Eye (tissue), 1 donor: ENCODE data around the gene ANHX.
"Not testable (repeated sequence)": the region's sequence is repeated elsewhere in the genome, so short reads cannot be mapped to it uniquely, and the experiment has no call there.

Experiments
- DNase-seq: peaks from one replicate; pipeline ENCODE4 v3.0.0-alpha.2; 2015

The ANHX gene

GRCh38 chr12:133235401-133236112 is at the start of gene ANHX:
ANHX (minus strand) TSS chr12:133235877; CDS start chr12:133234356, 1,521 bp downstream.
- no peak for DNase-seq

DNA sequence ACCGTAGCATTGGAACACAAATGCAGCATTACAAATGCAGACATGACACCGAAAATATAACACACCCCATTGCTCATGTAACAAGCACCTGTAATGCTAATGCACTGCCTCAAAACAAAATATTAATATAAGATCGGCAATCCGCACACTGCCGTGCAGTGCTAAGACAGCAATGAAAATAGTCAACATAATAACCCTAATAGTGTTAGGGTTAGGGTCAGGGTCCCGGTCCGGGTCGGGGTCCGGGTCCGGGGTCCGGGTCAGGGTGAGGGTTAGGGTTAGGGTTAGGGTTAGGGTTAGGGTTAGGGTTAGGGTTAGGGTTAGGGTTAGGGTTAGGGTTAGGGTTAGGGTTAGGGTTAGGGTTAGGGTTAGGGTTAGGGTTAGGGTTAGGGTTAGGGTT is 29.0 kb upstream of the ANHX start:
- DNase-seq = not testable (repeated sequence)

DNA sequence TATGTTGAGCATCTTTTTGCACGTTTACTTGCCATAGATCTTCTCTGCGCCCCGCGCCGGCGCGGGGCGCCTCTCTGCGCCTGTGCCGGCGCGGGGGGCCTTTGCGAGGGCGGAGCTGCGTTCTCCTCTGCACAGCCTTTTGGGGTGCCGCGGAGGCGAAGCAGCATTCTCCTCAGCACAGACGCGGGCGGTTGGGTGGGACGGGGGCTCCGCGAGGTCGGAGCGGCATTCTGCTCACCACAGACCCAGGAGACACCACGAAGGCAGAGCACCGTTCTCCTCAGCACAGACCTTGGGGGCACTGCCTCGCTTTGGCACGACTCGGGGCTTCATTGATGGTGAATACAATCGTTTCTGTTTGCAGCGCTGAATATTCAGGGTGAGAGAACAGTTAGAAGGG is 28.5 kb upstream of the ANHX start:
- DNase-seq = no peak

DNA sequence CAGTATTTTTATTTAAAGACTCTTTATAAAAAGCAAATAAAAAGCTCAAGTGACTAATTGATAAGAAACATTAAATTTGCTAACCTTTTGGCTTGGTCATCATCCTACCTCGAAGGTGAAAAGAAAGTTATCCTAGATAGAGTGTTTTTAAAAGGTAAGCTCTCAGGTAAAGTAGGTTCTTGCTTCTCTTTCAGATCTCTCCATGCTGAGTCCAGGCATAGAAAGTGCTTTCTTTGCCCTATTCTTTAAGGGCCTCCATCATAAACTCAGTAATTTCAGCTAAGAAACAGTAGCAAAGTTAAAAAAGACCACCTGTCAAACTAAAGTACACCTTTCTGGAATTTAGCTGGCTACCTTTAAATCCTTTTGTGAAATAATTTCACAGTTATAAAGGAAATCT is 20.6 kb upstream of the ANHX start:
- peak; percentile 4 for DNase-seq

GRCh38 chr12:133255833-133256232 is 20.2 kb upstream of the ANHX start:
- DNase-seq = peak; percentile 0

- DNase-seq = no peak
Observed at GRCh38 chr12:133251732-133252131, 16.1 kb upstream of the ANHX start.

- no peak for DNase-seq
Observed at GRCh38 chr12:133236556-133236955, 879 bp upstream of the ANHX start.

GRCh38 chr12:133236144-133236543 is 467 bp upstream of the ANHX start:
- DNase-seq = no peak

GRCh38 chr12:133234971-133235370 is 706 bp downstream of the ANHX start:
- no peak for DNase-seq

DNA sequence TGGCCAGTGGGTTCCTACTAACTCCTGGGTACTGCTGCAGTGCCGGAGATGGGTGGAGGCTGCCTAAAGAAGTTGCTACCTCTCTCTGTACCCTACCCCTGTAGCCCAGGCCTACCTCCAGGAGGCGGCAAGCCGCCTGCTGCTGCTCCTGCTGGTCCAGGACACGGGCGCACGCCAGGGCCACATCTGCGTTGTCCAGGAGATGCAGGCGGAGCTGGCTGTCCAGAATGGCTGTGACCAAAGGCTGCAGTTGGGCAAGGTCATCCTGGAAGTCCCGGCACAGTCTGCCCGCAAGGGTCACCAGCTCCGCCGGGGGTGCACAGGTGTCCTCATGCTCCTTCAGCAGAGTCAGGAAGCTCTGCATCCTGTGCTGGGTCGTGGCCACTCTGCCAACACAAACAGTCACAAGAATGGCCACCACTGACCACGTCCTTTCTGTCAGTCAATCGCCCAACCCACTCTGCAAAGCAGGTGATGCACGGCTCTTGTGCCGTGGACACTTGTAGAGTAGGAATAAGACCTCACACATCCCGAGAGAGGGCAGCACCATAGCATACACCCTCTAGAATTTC is 1.6 kb downstream of the ANHX start:
- DNase-seq = no peak

DNA sequence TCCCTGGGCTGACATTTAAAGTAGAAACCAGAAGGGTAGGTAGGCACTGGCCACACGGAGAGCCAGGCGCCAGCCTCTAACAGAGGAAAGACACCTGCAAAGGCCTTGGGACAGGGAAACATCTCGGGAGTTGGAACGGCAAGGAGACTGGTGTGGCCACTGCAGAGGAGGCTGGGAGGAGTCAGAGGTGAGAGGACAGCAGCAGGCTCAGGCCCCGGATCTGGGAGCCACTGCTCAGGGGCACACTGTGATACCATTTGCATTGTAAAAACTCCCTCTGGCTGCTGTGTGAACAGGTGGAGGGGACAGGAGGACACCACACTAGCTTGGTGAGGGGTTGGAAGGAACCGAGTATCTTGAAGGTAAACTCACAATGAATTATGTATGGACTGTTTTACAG is 2.7 kb downstream of the ANHX start:
- DNase-seq = no peak

GRCh38 chr12:133231001-133231400 is 4.7 kb downstream of the ANHX start:
- no peak for DNase-seq

- no peak for DNase-seq
Observed at GRCh38 chr12:133227281-133227852, 8.3 kb downstream of the ANHX start.

GRCh38 chr12:133226690-133227089 is 9.0 kb downstream of the ANHX start:
- no peak for DNase-seq

DNA sequence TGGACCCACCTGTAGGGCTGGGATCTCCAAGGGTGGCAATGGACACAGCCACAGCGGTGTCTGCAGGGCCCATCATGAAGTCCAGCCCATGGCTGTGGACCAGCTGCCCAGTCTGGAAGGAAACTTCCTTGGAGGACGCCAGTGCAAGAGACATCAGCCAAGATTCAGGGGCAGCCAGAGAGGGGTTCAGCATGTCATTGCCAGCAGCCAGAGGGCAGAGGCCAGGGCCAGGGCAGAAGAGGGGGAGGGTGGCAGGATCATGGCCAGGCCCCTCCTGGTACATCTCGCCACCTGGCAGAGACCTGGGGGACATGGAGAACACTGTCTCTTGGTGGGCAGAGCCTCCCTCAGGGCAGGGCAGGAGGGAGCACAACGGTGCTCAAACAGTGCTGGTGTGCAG is 10.2 kb downstream of the ANHX start:
- no peak for DNase-seq

GRCh38 chr12:133222211-133222610 is 13.5 kb downstream of the ANHX start:
- no peak for DNase-seq

- no peak for DNase-seq
Observed at GRCh38 chr12:133221241-133221640, 14.4 kb downstream of the ANHX start.

- no peak for DNase-seq
Observed at GRCh38 chr12:133220521-133220920, 15.2 kb downstream of the ANHX start.

- no peak for DNase-seq
Observed at GRCh38 chr12:133217219-133217618, 18.5 kb downstream of the ANHX start.

- no peak for DNase-seq
Observed at GRCh38 chr12:133215724-133216123, 20.0 kb downstream of the ANHX start.

- no peak for DNase-seq
Observed at GRCh38 chr12:133206390-133206789, 29.3 kb downstream of the ANHX start.

- no peak for DNase-seq
Observed at GRCh38 chr12:133204264-133204603, 31.4 kb downstream of the ANHX start.

GRCh38 chr12:133203344-133204263 is 32.1 kb downstream of the ANHX start:
- DNase-seq = no peak
